Fibroblast of lung (primary cell): ENCODE results near the gene OFD1. TPM values are rescaled to one million over a fixed set of nuclear protein-coding genes. Genes with fewer than 3 reads are reported as not detected.
A peak's percentile ranks its signal among the peaks of the same experiment; 100 is the strongest.

ENCODE experiments used
- DNase-seq, 2 donors: peaks; one replicate each; pipeline versions ENCODE4 v3.0.0 to v3.0.0-alpha.2; 2010; ENCODE audit warnings: low read depth in 2 of 2
- H2AFZ ChIP-seq: 2 replicates; pipeline ENCODE4 v1.5.1; 2012; ENCODE audit warnings: low read length, control low read depth, inconsistent platforms
- H3K27ac ChIP-seq: 2 replicates; pipeline ENCODE4 v1.5.1; 2011; ENCODE audit warnings: low read length, control low read depth; ENCODE audit not compliant: insufficient read depth
- H3K27me3 ChIP-seq: 2 replicates; pipeline ENCODE4 v1.5.1; 2011; ENCODE audit warnings: mild to moderate bottlenecking, low read length; ENCODE audit not compliant: control insufficient read depth, insufficient read depth
- H3K36me3 ChIP-seq: 2 replicates; pipeline ENCODE4 v1.5.1; 2011; ENCODE audit warnings: low read length; ENCODE audit not compliant: control insufficient read depth, insufficient read depth
- H3K4me1 ChIP-seq: 2 replicates; pipeline ENCODE4 v1.5.1; 2011; ENCODE audit warnings: low read length; ENCODE audit not compliant: control insufficient read depth, insufficient read depth; ENCODE audit errors: extremely low read depth
- H3K4me2 ChIP-seq: 2 replicates; pipeline ENCODE4 v1.5.1; 2011; ENCODE audit warnings: low read length, control low read depth; ENCODE audit not compliant: insufficient read depth; ENCODE audit errors: extremely low read depth
- H3K4me3 ChIP-seq, 4 experiments: fragments of 200-600 bp in 1 of 4; sonication (generic) in 1 of 4; replicated peaks in 1 of 4; 2 replicates each; pipeline ENCODE4 v1.5.1; 2011 to 2016; ENCODE audit warnings: low read length in 4 of 4, low read depth in 3 of 4, mild to moderate bottlenecking in 3 of 4, control low read depth in 2 of 4, inconsistent platforms in 1 of 4, mixed read lengths in 1 of 4; ENCODE audit not compliant: insufficient read depth in 1 of 4; ENCODE audit errors: control extremely low read depth in 1 of 4
- H3K79me2 ChIP-seq: 2 replicates; pipeline ENCODE4 v1.5.1; 2012; ENCODE audit warnings: mild to moderate bottlenecking, low read length, inconsistent platforms; ENCODE audit not compliant: control insufficient read depth, insufficient read depth
- H3K9ac ChIP-seq: 2 replicates; pipeline ENCODE4 v1.5.1; 2011; ENCODE audit warnings: mild to moderate bottlenecking, low read length, control low read depth; ENCODE audit not compliant: insufficient read depth
- H3K9me3 ChIP-seq: 2 replicates; pipeline ENCODE4 v1.5.1; 2012; ENCODE audit warnings: low read depth, low read length; ENCODE audit not compliant: control insufficient read depth, insufficient read depth
- H4K20me1 ChIP-seq: 2 replicates; pipeline ENCODE4 v1.5.1; 2011; ENCODE audit warnings: low read length; ENCODE audit not compliant: control insufficient read depth, insufficient read depth; ENCODE audit errors: extremely low read depth
- CTCF ChIP-seq, 2 donors: IDR thresholded peaks in 1 of 2; conservative IDR thresholded peaks in 1 of 2; 1 replicate in 1 of 2; 2 replicates in 1 of 2; pipeline ENCODE4 v1.5.1; 2011 to 2012; ENCODE audit warnings: low read length in 2 of 2, control low read depth in 1 of 2, inconsistent platforms in 1 of 2, low read depth in 1 of 2, mild to moderate bottlenecking in 1 of 2
- EZH2 ChIP-seq: IDR thresholded peaks from 2 replicates; pipeline ENCODE4 v1.5.1; 2012; ENCODE audit warnings: low read length, control low read depth, mild to moderate bottlenecking; ENCODE audit errors: missing control alignments
- polyA plus RNA-seq, 2 donors: library from polyadenylated mRNA; depleted of rRNA in 1 of 2; stranded (reverse) in 1 of 2; unstranded in 1 of 2; fragments of >200 nt; gene quantifications; 2 replicates each; pipeline ENCODE4 v1.2.1, GENCODE V29; 2011 to 2012; ENCODE audit warnings: missing spikeins in 1 of 2
- total RNA-seq: library from RNA; depleted of rRNA; stranded (reverse); fragments of >200 nt; gene quantifications from 2 replicates; pipeline ENCODE4 v1.2.1, GENCODE V29; 2014

The OFD1 gene
- total and polyA plus RNA-seq, 2 donors (not counting 1 experiment from before 2014, with no cell fraction given) = 7.6 to 15.5 TPM

- Histone ChIP-seq H4K20me1 (no peaks in the 10 kb centered on the region), H3K4me3 (peak overlapping the region in 1 of 4 experiments; percentile 82), H3K79me2 (peaks cover 23% of the 10 kb centered on the region), H3K36me3 (no peaks in the 10 kb centered on the region), H3K4me1 (no peaks in the 10 kb centered on the region), H2AFZ (no peak overlapping the region), H3K9ac (no peak overlapping the region), H3K9me3 (no peaks in the 10 kb centered on the region), H3K4me2 (peak overlapping the region; percentile 72), H3K27ac (peak overlapping the region; percentile 43), H3K27me3 (no peaks in the 10 kb centered on the region)
- no peak for TF ChIP-seq CTCF (conservative IDR thresholded peaks at IDR 0.05 in 1 of 2, IDR thresholded peaks at IDR 0.05 in 1 of 2; ENCODE audit: low read depth in 1 of 2, low read length in 2 of 2)
- no peak for TF ChIP-seq EZH2
- DNase-seq = peak in 1 of 2 donors; percentile 80
Observed at GRCh38 chrX:13732246-13733067, 2.1 kb upstream of the OFD1 start.

- Histone ChIP-seq H4K20me1 (no peaks in the 10 kb centered on the region), H3K9me3 (no peaks in the 10 kb centered on the region), H3K4me2 (peak overlapping the region; percentile 72), H3K79me2 (peaks cover 23% of the 10 kb centered on the region), H3K4me1 (no peaks in the 10 kb centered on the region), H3K27me3 (no peaks in the 10 kb centered on the region), H3K4me3 (peak overlapping the region; percentile 72 to 94 (median 82)), H3K36me3 (no peaks in the 10 kb centered on the region), H3K27ac (peak overlapping the region; percentile 67), H2AFZ (no peak overlapping the region), H3K9ac (peak overlapping the region; percentile 77)
- peak; percentile 10 to 11 for DNase-seq
- TF ChIP-seq EZH2 (no peak), CTCF (conservative IDR thresholded peaks at IDR 0.05 in 1 of 2, IDR thresholded peaks at IDR 0.05 in 1 of 2; ENCODE audit: low read depth in 1 of 2, low read length in 2 of 2) (no peak)
Observed at GRCh38 chrX:13733506-13733905, 1.0 kb upstream of the OFD1 start.

GRCh38 chrX:13741695-13742094, 7.1 kb downstream of the OFD1 start:
- DNase-seq = no peak
- H3K9ac ChIP-seq = no peak overlapping the region
- H3K4me3 ChIP-seq = no peak overlapping the region
- H4K20me1 ChIP-seq = no peaks in the 10 kb centered on the region
- no peak overlapping the region for H3K4me2 ChIP-seq
- no peaks in the 10 kb centered on the region for H3K79me2 ChIP-seq
- H3K4me1 ChIP-seq = no peaks in the 10 kb centered on the region
- no peaks in the 10 kb centered on the region for H3K9me3 ChIP-seq
- H3K36me3 ChIP-seq = no peaks in the 10 kb centered on the region
- no peaks in the 10 kb centered on the region for H3K27me3 ChIP-seq
- H3K27ac ChIP-seq = no peak overlapping the region
- TF ChIP-seq EZH2 (no peak), CTCF (conservative IDR thresholded peaks at IDR 0.05 in 1 of 2, IDR thresholded peaks at IDR 0.05 in 1 of 2; ENCODE audit: low read depth in 1 of 2, low read length in 2 of 2) (no peak)
- no peak overlapping the region for H2AFZ ChIP-seq
